Mesenchymal stem cell (in vitro differentiated cells and primary cell): ENCODE measurements around the gene SYNE1.

ENCODE experiments used
- DNase-seq: peaks from one replicate; pipeline ENCODE4 v3.0.0-alpha.2; 2013
- H2AFZ ChIP-seq: one replicate; pipeline ENCODE4 v1.6.1; 2013; ENCODE audit warnings: low read depth, mild to moderate bottlenecking, control low read depth, inconsistent platforms, low read length, moderate library complexity
- H2AK5ac ChIP-seq: 2 replicates; pipeline ENCODE4 v1.6.1; 2013; ENCODE audit warnings: low read length, moderate library complexity, mild to moderate bottlenecking, inconsistent platforms; ENCODE audit not compliant: severe bottlenecking
- H2BK120ac ChIP-seq: one replicate; pipeline ENCODE4 v1.6.1; 2013; ENCODE audit warnings: low read depth, mild to moderate bottlenecking, inconsistent platforms, low read length, moderate library complexity
- H2BK12ac ChIP-seq, 2 experiments: one replicate each; pipeline ENCODE4 v1.6.1; 2013; ENCODE audit warnings: inconsistent platforms in 2 of 2, low read length in 2 of 2, mild to moderate bottlenecking in 2 of 2, moderate library complexity in 2 of 2, control low read depth in 1 of 2
- H2BK15ac ChIP-seq: one replicate; pipeline ENCODE4 v1.6.1; 2013; ENCODE audit warnings: mild to moderate bottlenecking, low read depth, inconsistent platforms; ENCODE audit not compliant: poor library complexity, severe bottlenecking
- H2BK5ac ChIP-seq: 2 replicates; pipeline ENCODE4 v1.6.1; 2013; ENCODE audit warnings: low read depth, mild to moderate bottlenecking, low read length, control low read depth, inconsistent platforms; ENCODE audit not compliant: poor library complexity, severe bottlenecking
- H3K14ac ChIP-seq, 2 experiments: one replicate each; pipeline ENCODE4 v1.6.1; 2013; ENCODE audit warnings: inconsistent platforms in 2 of 2, low read length in 2 of 2, control low read depth in 1 of 2, mild to moderate bottlenecking in 1 of 2, moderate library complexity in 1 of 2
- H3K18ac ChIP-seq, 2 experiments: one replicate each; pipeline ENCODE4 v1.6.1; 2013; ENCODE audit warnings: inconsistent platforms in 2 of 2, low read length in 2 of 2, control low read depth in 1 of 2, low read depth in 1 of 2, mild to moderate bottlenecking in 1 of 2
- H3K23ac ChIP-seq, 2 experiments: one replicate each; pipeline ENCODE4 v1.6.1; 2013; ENCODE audit warnings: inconsistent platforms in 2 of 2, low read length in 2 of 2, mild to moderate bottlenecking in 2 of 2, moderate library complexity in 2 of 2, control low read depth in 1 of 2
- H3K27ac ChIP-seq: 2 replicates; pipeline ENCODE4 v1.5.1; 2013; ENCODE audit warnings: mild to moderate bottlenecking, moderate library complexity, low read length, control low read depth, inconsistent platforms; ENCODE audit not compliant: poor library complexity, severe bottlenecking
- H3K27me3 ChIP-seq, 2 experiments: 2 replicates each; pipeline versions ENCODE4 v1.6.1 to v1.7.0; 2013; ENCODE audit warnings: low read length in 2 of 2, mild to moderate bottlenecking in 2 of 2, moderate library complexity in 2 of 2, control low read depth in 1 of 2, inconsistent platforms in 1 of 2; ENCODE audit not compliant: control insufficient read depth in 1 of 2, insufficient read depth in 1 of 2
- H3K36me3 ChIP-seq, 2 experiments: 2 replicates each; pipeline versions ENCODE4 v1.6.1 to v1.7.0; 2013; ENCODE audit warnings: low read length in 2 of 2, control low read depth in 1 of 2, inconsistent platforms in 1 of 2, low read depth in 1 of 2, mild to moderate bottlenecking in 1 of 2; ENCODE audit not compliant: insufficient read depth in 2 of 2, control insufficient read depth in 1 of 2
- H3K4ac ChIP-seq, 2 experiments: one replicate each; pipeline ENCODE4 v1.6.1; 2013; ENCODE audit warnings: inconsistent platforms in 2 of 2, low read length in 2 of 2, mild to moderate bottlenecking in 2 of 2, moderate library complexity in 2 of 2, control low read depth in 1 of 2, low read depth in 1 of 2
- H3K4me1 ChIP-seq: 2 replicates; pipeline ENCODE4 v1.6.1; 2013; ENCODE audit warnings: low read depth, low read length, control low read depth; ENCODE audit not compliant: control insufficient read depth, insufficient read depth
- H3K4me2 ChIP-seq: 2 replicates; pipeline ENCODE4 v1.6.1; 2013; ENCODE audit warnings: low read length, mild to moderate bottlenecking, inconsistent platforms; ENCODE audit not compliant: poor library complexity, severe bottlenecking
- H3K4me3 ChIP-seq, 2 experiments: 2 replicates each; pipeline versions ENCODE4 v1.5.1 to v1.7.0; 2013; ENCODE audit warnings: low read length in 2 of 2, mild to moderate bottlenecking in 2 of 2, control low read depth in 1 of 2, low read depth in 1 of 2; ENCODE audit not compliant: insufficient read depth in 1 of 2
- H3K79me1 ChIP-seq: replicated peaks from 2 replicates; pipeline ENCODE4 v1.6.1; 2013; ENCODE audit warnings: mild to moderate bottlenecking, control low read depth, low read length, inconsistent platforms; ENCODE audit not compliant: poor library complexity, severe bottlenecking
- H3K9ac ChIP-seq: 2 replicates; pipeline ENCODE4 v1.7.0; 2013; ENCODE audit warnings: mild to moderate bottlenecking, low read length, moderate library complexity
- H3K9me3 ChIP-seq: 2 replicates; pipeline ENCODE4 v1.7.0; 2013; ENCODE audit warnings: mild to moderate bottlenecking, low read length; ENCODE audit not compliant: control insufficient read depth
- H4K8ac ChIP-seq: one replicate; pipeline ENCODE4 v1.6.1; 2013; ENCODE audit warnings: inconsistent platforms, mild to moderate bottlenecking, low read length, moderate library complexity
- H4K91ac ChIP-seq: one replicate; pipeline ENCODE4 v1.6.1; 2013; ENCODE audit warnings: mild to moderate bottlenecking, low read length, inconsistent platforms
- WGBS: methylation state at CpG from one replicate; pipeline ENCODE4 v1.1.7; 2013; ENCODE audit warnings: mixed read lengths; 5-methylcytosine and 5-hydroxymethylcytosine counted together

Gene SYNE1

DNA sequence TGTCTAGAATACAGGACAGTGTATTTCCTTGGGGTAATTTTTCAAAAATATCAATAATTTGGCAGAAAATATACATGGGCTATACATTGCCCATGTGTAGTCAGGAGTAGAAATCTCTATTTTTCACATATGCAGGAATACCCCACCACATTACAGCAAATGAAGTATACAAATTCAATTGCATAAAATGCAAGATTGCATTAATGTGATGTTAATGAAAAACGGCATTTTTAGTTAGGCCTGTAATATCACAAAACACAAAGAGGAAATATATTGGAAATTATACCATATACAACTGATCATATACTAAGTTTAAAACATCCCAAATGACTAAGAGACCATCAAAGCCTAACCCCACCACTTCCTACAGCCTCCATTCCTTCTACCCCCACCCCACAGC, 154.9 kb downstream of the SYNE1 start:
- H4K91ac ChIP-seq, result no peak overlapping the region
- H3K79me1 ChIP-seq, result no peaks in the 10 kb centered on the region
- H4K8ac ChIP-seq, result no peak overlapping the region
- H3K4me1 ChIP-seq, result no peaks in the 10 kb centered on the region
- H3K4me2 ChIP-seq, result no peak overlapping the region
- no peak overlapping the region for H2BK120ac ChIP-seq
- no peak overlapping the region for H3K4ac ChIP-seq
- no CpG with 5 or more reads among the region's 1 CpG for WGBS
- no peak overlapping the region for H3K9ac ChIP-seq
- H3K27ac ChIP-seq, result no peak overlapping the region
- no peak overlapping the region for H2BK5ac ChIP-seq
- DNase-seq, result no peak
- H3K23ac ChIP-seq, result no peak overlapping the region
- H3K27me3 ChIP-seq, result no peaks in the 10 kb centered on the region
- H3K4me3 ChIP-seq, result no peak overlapping the region
- H3K9me3 ChIP-seq, result no peaks in the 10 kb centered on the region
- H2AK5ac ChIP-seq, result no peak overlapping the region
- H3K36me3 ChIP-seq, result no peaks in the 10 kb centered on the region
- no peak overlapping the region for H3K14ac ChIP-seq
- no peak overlapping the region for H2AFZ ChIP-seq
- H2BK12ac ChIP-seq, result no peak overlapping the region
- H3K18ac ChIP-seq, result no peak overlapping the region
- no peak overlapping the region for H2BK15ac ChIP-seq

DNA sequence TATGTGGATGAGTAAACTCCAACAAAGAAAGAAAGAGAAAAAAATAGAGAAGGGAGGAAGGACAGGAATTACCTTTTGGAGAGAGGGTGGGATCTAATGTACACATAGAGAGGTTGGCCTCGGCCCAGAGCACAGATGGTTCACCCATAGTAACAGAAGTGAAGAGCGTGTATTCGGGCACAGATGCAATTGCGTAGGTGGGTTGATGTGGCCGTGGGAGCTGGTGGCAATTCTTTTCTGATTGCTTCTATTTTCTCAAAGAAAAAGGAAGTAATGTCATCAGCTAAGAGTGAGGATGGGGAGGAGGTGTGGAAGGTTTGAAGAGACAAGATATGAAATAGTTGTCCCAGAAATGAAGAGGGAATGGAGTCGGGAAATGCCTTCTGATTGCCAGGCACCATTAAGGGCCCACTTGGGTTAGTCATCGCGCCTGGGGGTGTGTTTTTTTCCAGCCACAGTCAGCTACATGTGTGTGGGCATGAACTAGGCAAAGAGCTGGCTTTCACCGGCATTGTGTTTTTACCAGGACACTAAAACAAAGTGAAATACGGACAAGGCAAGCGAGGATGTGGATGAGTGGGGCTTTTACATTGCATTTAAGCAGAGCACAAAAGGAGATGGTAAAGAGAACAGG, 158.7 kb downstream of the SYNE1 start:
- Histone ChIP-seq H3K27me3 (no peaks in the 10 kb centered on the region), H3K23ac (no peak overlapping the region), H3K4ac (no peak overlapping the region), H2BK15ac (no peak overlapping the region), H3K36me3 (no peaks in the 10 kb centered on the region), H3K14ac (no peak overlapping the region), H4K8ac (no peak overlapping the region), H3K4me3 (no peak overlapping the region), H3K4me1 (no peaks in the 10 kb centered on the region), H2BK5ac (no peak overlapping the region), H4K91ac (no peak overlapping the region), H3K9me3 (no peaks in the 10 kb centered on the region), H3K9ac (no peak overlapping the region), H3K4me2 (no peak overlapping the region), H2AK5ac (no peak overlapping the region), H3K27ac (no peak overlapping the region), H2BK12ac (no peak overlapping the region), H2BK120ac (no peak overlapping the region), H3K79me1 (no peaks in the 10 kb centered on the region), H2AFZ (no peak overlapping the region), H3K18ac (no peak overlapping the region)
- 93% methylated on average over 11 of the region's 11 CpGs for WGBS
- no peak for DNase-seq

DNA sequence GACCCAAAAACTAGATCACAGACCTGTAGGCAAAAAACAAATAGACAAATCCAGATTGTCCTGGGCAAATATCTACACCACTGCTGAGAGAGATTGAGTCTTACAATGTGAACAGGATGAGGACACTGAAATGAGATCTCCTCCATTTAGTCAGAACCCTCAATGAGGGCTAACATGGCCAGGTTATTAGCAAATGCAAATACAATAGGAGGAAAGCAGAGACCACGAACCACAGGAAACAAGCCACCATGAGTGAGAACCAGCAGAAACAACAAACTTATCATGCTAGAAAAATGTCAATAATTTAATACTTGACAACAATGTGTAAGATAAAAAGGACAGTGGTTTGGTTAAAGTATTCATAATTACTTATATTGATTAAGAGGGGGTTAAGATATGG, 162.8 kb downstream of the SYNE1 start:
- 0% methylated on average over 1 of the region's 1 CpG for WGBS
- Histone ChIP-seq H4K91ac (no peak overlapping the region), H3K4me3 (no peak overlapping the region)

DNA sequence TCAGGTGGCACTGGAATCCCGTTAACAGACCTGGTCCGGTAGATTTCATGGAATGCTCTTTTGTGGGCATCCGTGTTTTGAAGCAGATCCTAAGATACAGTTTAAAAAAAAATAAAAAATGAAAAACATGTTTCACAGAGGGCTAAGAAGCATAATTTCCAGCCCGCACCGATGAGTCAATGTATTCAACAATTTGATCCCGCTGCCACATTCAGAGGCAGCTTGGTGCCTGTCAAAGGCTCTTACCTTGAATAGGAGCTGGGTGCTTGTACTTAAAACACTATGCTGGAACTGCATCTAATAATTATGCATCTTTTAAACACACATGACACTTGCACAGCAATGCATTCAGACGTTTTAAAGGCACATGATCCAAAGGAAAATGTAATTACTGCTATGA, 164.8 kb downstream of the SYNE1 start:
- Histone ChIP-seq H3K4ac (no peak overlapping the region), H3K4me3 (peak overlapping the region in 1 of 2 experiments; percentile 74), H3K23ac (no peak overlapping the region), H3K27ac (no peak overlapping the region), H2BK120ac (no peak overlapping the region), H3K4me2 (no peak overlapping the region), H3K14ac (no peak overlapping the region), H2BK12ac (no peak overlapping the region), H3K18ac (no peak overlapping the region), H2AK5ac (no peak overlapping the region), H3K4me1 (no peaks in the 10 kb centered on the region), H2BK15ac (no peak overlapping the region), H3K36me3 (no peaks in the 10 kb centered on the region), H3K27me3 (no peaks in the 10 kb centered on the region), H4K8ac (no peak overlapping the region), H3K79me1 (no peaks in the 10 kb centered on the region), H3K9ac (peak overlapping the region; percentile 83), H3K9me3 (no peaks in the 10 kb centered on the region), H2AFZ (no peak overlapping the region), H2BK5ac (no peak overlapping the region), H4K91ac (no peak overlapping the region)
- DNase-seq, result no peak
- 95% methylated on average over 6 of the region's 7 CpGs for WGBS

More for the DNA sequence above, 162.8 kb downstream of the SYNE1 start:
- Histone ChIP-seq H2BK120ac (no peak overlapping the region), H3K4ac (no peak overlapping the region), H3K9ac (no peak overlapping the region), H2BK15ac (no peak overlapping the region), H3K9me3 (no peaks in the 10 kb centered on the region), H3K23ac (no peak overlapping the region), H4K8ac (no peak overlapping the region), H3K4me2 (no peak overlapping the region), H3K36me3 (no peaks in the 10 kb centered on the region), H3K14ac (no peak overlapping the region), H3K18ac (no peak overlapping the region), H3K79me1 (no peaks in the 10 kb centered on the region), H2AFZ (no peak overlapping the region), H2AK5ac (no peak overlapping the region), H3K4me1 (no peaks in the 10 kb centered on the region), H3K27ac (no peak overlapping the region), H2BK5ac (no peak overlapping the region), H3K27me3 (no peaks in the 10 kb centered on the region), H2BK12ac (no peak overlapping the region)
- DNase-seq, result no peak
